Peyer's patch (tissue), 4 donors: ENCODE results near the gene OLFML1.

ENCODE experiments used
- POLR2A ChIP-seq, 2 donors: fragments of 450-650 bp; IDR thresholded peaks; one replicate each; pipeline ENCODE4 v1.5.1; 2017; ENCODE audit warnings: antibody characterized with exemption in 2 of 2, mild to moderate bottlenecking in 2 of 2, moderate library complexity in 2 of 2
- TF ChIP-seq, protein P1 (sequence below), 6 experiments: fragments of 450-650 bp in 4 of 6; fragments of 200-600 bp in 2 of 6; sonication (generic) in 1 of 6; IDR thresholded peaks; one replicate each; pipeline ENCODE4 v1.5.1; 2017 to 2019; ENCODE audit warnings: antibody characterized with exemption in 6 of 6, mild to moderate bottlenecking in 3 of 6, moderate library complexity in 1 of 6

DNA sequence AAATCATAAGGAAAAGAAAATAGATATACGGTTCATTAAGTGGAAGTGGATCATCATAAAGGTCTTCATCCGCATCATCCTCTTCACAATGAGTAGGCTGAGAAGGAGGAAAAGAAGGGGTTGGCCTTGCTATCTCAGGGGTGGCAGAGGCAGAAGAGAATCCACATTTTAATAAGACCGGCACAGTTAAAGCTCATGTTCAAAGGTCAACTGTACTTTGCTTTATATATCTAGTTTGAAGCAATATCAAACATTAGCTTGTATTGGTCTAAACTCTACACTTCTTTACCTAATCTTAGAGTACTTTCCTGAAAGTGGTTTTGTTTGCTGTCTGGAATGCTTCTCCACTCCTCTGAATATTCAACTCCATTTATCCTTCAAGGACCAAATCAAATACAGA is 22.8 kb downstream of the OLFML1 start:
- TF ChIP-seq, protein P1, sequence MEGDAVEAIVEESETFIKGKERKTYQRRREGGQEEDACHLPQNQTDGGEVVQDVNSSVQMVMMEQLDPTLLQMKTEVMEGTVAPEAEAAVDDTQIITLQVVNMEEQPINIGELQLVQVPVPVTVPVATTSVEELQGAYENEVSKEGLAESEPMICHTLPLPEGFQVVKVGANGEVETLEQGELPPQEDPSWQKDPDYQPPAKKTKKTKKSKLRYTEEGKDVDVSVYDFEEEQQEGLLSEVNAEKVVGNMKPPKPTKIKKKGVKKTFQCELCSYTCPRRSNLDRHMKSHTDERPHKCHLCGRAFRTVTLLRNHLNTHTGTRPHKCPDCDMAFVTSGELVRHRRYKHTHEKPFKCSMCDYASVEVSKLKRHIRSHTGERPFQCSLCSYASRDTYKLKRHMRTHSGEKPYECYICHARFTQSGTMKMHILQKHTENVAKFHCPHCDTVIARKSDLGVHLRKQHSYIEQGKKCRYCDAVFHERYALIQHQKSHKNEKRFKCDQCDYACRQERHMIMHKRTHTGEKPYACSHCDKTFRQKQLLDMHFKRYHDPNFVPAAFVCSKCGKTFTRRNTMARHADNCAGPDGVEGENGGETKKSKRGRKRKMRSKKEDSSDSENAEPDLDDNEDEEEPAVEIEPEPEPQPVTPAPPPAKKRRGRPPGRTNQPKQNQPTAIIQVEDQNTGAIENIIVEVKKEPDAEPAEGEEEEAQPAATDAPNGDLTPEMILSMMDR (IDR thresholded peaks at IDR 0.05) = no peak
- TF ChIP-seq POLR2A (IDR thresholded peaks at IDR 0.05) = no peak
